HEK293 (cell line): ENCODE results near the gene SRP9.

Experiments
- CTCF ChIA-PET: fragments of 350-600 bp; formaldehyde crosslinking; extraction: SDS; loops from one replicate; lab custom pipeline; 2021; ENCODE audit warnings: antibody characterized with exemption; lab: Yijun Ruan, JAX
- POLR2A ChIA-PET: fragments of 300-600 bp; formaldehyde crosslinking; extraction: SDS; loops from one replicate; lab custom pipeline; 2020; ENCODE audit warnings: antibody characterized with exemption, inconsistent platforms; lab: Yijun Ruan, JAX
- H3K27ac ChIP-seq: fragments of 200-500 bp; sonication (Bioruptor generic); 2 replicates; pipeline ENCODE4 v1.5.1; 2014; ENCODE audit warnings: low read depth, low read length, control low read depth, inconsistent platforms; ENCODE audit errors: extremely low read depth
- H3K36me3 ChIP-seq, 2 experiments: fragments of 200-500 bp in 1 of 2; sonication (Bioruptor generic) in 1 of 2; 1 replicate in 1 of 2; 2 replicates in 1 of 2; pipeline ENCODE4 v1.5.1; 2014 to 2017; ENCODE audit warnings: inconsistent platforms in 2 of 2, low read length in 2 of 2; ENCODE audit not compliant: control insufficient read depth in 2 of 2, insufficient read depth in 1 of 2
- H3K4me1 ChIP-seq: fragments of 200-500 bp; sonication (Bioruptor generic); 2 replicates; pipeline ENCODE4 v1.5.1; 2014; ENCODE audit warnings: mild to moderate bottlenecking, low read length, inconsistent platforms; ENCODE audit not compliant: control insufficient read depth, insufficient read depth
- H3K4me3 ChIP-seq: 2 replicates; pipeline ENCODE4 v1.5.1; 2011; ENCODE audit warnings: low read depth, mild to moderate bottlenecking, control low read depth, low read length, moderate library complexity
- H3K9me3 ChIP-seq: fragments of 200-500 bp; sonication (Bioruptor generic); 2 replicates; pipeline ENCODE4 v1.5.1; 2014; ENCODE audit warnings: low read depth, low read length, inconsistent platforms; ENCODE audit not compliant: control insufficient read depth, insufficient read depth
- PRDM10 ChIP-seq: fragments of 450-650 bp; formaldehyde crosslinking; IDR thresholded peaks from 2 replicates; pipeline ENCODE4 v1.5.1; 2016; ENCODE audit warnings: missing biosample characterization, missing genetic modification characterization
- PRDM4 ChIP-seq: fragments of 450-650 bp; formaldehyde crosslinking; IDR thresholded peaks from 2 replicates; pipeline ENCODE4 v1.5.1; 2017; ENCODE audit warnings: missing biosample characterization, missing genetic modification characterization
- ZNF223 ChIP-seq: fragments of 450-650 bp; formaldehyde crosslinking; IDR thresholded peaks from 2 replicates; pipeline ENCODE4 v1.5.1; 2016; ENCODE audit warnings: missing biosample characterization, missing genetic modification characterization
- ZNF341 ChIP-seq: fragments of 450-650 bp; formaldehyde crosslinking; IDR thresholded peaks from 2 replicates; pipeline ENCODE4; 2016; ENCODE audit warnings: low read depth, missing biosample characterization, missing genetic modification characterization
- ZNF394 ChIP-seq: fragments of 450-650 bp; formaldehyde crosslinking; IDR thresholded peaks from 2 replicates; pipeline ENCODE4 v1.5.1; 2016; ENCODE audit warnings: missing biosample characterization, missing genetic modification characterization, mild to moderate bottlenecking, moderate library complexity, borderline replicate concordance
- ZNF416 ChIP-seq: fragments of 450-650 bp; formaldehyde crosslinking; IDR thresholded peaks from 2 replicates; pipeline ENCODE4 v1.5.1; 2016; ENCODE audit warnings: missing biosample characterization, missing genetic modification characterization
- ZNF560 ChIP-seq: fragments of 450-650 bp; formaldehyde crosslinking; IDR thresholded peaks from 2 replicates; pipeline ENCODE4 v1.5.1; 2017; ENCODE audit warnings: missing biosample characterization, missing genetic modification characterization, borderline replicate concordance
- ZNF645 ChIP-seq: fragments of 450-650 bp; formaldehyde crosslinking; IDR thresholded peaks from 2 replicates; pipeline ENCODE4; 2016; ENCODE audit warnings: missing biosample characterization, missing genetic modification characterization
- ZNF658 ChIP-seq: fragments of 450-650 bp; formaldehyde crosslinking; IDR thresholded peaks from 2 replicates; pipeline ENCODE4; 2016; ENCODE audit warnings: missing biosample characterization, missing genetic modification characterization
- ZNF664 ChIP-seq: fragments of 450-650 bp; formaldehyde crosslinking; IDR thresholded peaks from 2 replicates; pipeline ENCODE4 v1.5.1; 2016; ENCODE audit warnings: missing biosample characterization, missing genetic modification characterization
- ZNF701 ChIP-seq: fragments of 450-650 bp; formaldehyde crosslinking; IDR thresholded peaks from 2 replicates; pipeline ENCODE4 v1.5.1; 2016; ENCODE audit warnings: missing biosample characterization, missing genetic modification characterization

Gene SRP9

GRCh38 chr1:225769687-225770086, 7.9 kb upstream of the SRP9 start:
- no peak for TF ChIP-seq ZNF658
- TF ChIP-seq PRDM4: no peak
- no peak for TF ChIP-seq ZNF416 (tag by site-specific recombination)
- no peak overlapping the region; the same call in 1 of the 2 replicates for H3K27ac ChIP-seq
- no peaks in the 10 kb centered on the region for H3K9me3 ChIP-seq
- CTCF ChIA-PET: interaction anchor here (0.6 to 25.5 kb wide), 16 partner anchors 8 to 354 kb away, joined by 3 to 567 read pairs (median 4); partner anchors contain the start of gene SRP9
- H3K4me1 ChIP-seq: peaks cover 16% of the 10 kb centered on the region
- H3K36me3 ChIP-seq: no peaks in the 10 kb centered on the region
- no peak overlapping the region for H3K4me3 ChIP-seq
- POLR2A ChIA-PET: interaction anchor here (1.3 to 5.0 kb wide), 5 partner anchors 8 to 261 kb away, joined by 3 to 41 read pairs (median 27); partner anchors contain the start of genes ENAH and SRP9

- CTCF ChIA-PET: interaction anchor here (0.5 to 25.5 kb wide), 16 partner anchors 10 to 290 kb away, joined by 3 to 567 read pairs (median 5); partner anchors contain the start of gene ENAH
- TF ChIP-seq ZNF223 (tag by site-specific recombination) (no peak), ZNF560 (tag by site-specific recombination) (no peak), ZNF701 (no peak), ZNF341 (tag by site-specific recombination) (0 out of 2 replicates have a peak, but pooled peaks have one; percentile 11)
- Histone ChIP-seq H3K4me1 (peaks cover 16% of the 10 kb centered on the region), H3K36me3 (no peaks in the 10 kb centered on the region), H3K27ac (no peak overlapping the region), H3K9me3 (no peaks in the 10 kb centered on the region), H3K4me3 (no peak overlapping the region)
- POLR2A ChIA-PET: interaction anchor here (0.6 to 5.0 kb wide), 6 partner anchors 22 to 211 kb away, joined by 3 to 41 read pairs (median 15); partner anchors contain the start of gene ENAH
These were observed 6.9 kb upstream of the SRP9 start for GRCh38 chr1:225770561-225771248.

- POLR2A ChIA-PET: interaction anchor here (0.5 to 5.0 kb wide), 16 partner anchors 9 to 291 kb away, joined by 3 to 41 read pairs (median 4); partner anchors contain the start of genes ENAH, EPHX1 and PYCR2
- TF ChIP-seq ZNF664 (tag by site-specific recombination) (0 out of 2 replicates have a peak, but pooled peaks have one; percentile 44), ZNF223 (tag by site-specific recombination) (no peak), ZNF645 (tag by site-specific recombination) (no peak), PRDM10 (tag by site-specific recombination) (peak; percentile 57; the same call in 1 of the 2 replicates), ZNF394 (tag by site-specific recombination) (0 out of 2 replicates have a peak, but pooled peaks have one; percentile 10)
- Histone ChIP-seq H3K27ac (0 out of 2 replicates have a peak overlapping the region, but pooled peaks have one; percentile 1), H3K4me1 (peaks cover 14% of the 10 kb centered on the region), H3K4me3 (no peak overlapping the region), H3K9me3 (no peaks in the 10 kb centered on the region), H3K36me3 (no peaks in the 10 kb centered on the region)
- CTCF ChIA-PET: interaction anchor here (0.5 to 25.5 kb wide), 78 partner anchors 9 to 293 kb away, joined by 3 to 567 read pairs (median 6); partner anchors contain the start of genes ENAH, EPHX1 and PYCR2
These were observed 5.8 kb upstream of the SRP9 start for GRCh38 chr1:225771661-225772322.
